Choroid plexus epithelial cell (primary cell): Measurements from ENCODE around the gene ARID5B.

Source experiments
- DNase-seq: peaks from one replicate; pipeline ENCODE4 v3.0.0-alpha.2; 2010; ENCODE audit warnings: low read depth
- H3K4me3 ChIP-seq: 2 replicates; pipeline ENCODE4 v1.5.1; 2011; ENCODE audit warnings: low read depth, mild to moderate bottlenecking, control low read depth, low read length, moderate library complexity
- CTCF ChIP-seq: conservative IDR thresholded peaks from 2 replicates; pipeline ENCODE4 v1.5.1; 2011; ENCODE audit warnings: low read depth, mild to moderate bottlenecking, control low read depth, inconsistent platforms, low read length, moderate library complexity

The ARID5B gene

DNA sequence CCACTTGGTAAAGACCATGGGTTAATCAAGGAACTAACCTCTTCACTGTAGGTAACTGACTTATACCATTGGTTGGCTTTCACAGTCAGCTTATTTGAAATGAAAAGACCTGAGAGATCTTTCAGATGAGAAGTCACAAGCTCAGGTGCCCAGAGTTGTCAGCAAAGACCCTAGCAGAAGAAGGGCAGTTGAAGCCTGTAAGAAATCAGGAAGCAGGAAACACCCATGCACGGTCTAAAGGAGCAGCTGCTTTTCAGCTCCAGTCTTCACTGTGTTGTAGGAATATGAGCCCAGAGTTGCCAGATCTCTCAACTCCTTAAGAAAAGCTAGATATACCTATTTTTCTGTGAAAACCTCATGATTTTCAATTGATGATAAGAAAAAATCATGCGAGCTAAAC lies 130.0 kb downstream of the ARID5B start:
- no peak for TF ChIP-seq CTCF
- no peak for DNase-seq
- H3K4me3 ChIP-seq: no peak overlapping the region

GRCh38 chr10:62033125-62033524 lies 131.6 kb downstream of the ARID5B start:
- DNase-seq: no peak
- H3K4me3 ChIP-seq: no peak overlapping the region
- no peak for TF ChIP-seq CTCF

DNA sequence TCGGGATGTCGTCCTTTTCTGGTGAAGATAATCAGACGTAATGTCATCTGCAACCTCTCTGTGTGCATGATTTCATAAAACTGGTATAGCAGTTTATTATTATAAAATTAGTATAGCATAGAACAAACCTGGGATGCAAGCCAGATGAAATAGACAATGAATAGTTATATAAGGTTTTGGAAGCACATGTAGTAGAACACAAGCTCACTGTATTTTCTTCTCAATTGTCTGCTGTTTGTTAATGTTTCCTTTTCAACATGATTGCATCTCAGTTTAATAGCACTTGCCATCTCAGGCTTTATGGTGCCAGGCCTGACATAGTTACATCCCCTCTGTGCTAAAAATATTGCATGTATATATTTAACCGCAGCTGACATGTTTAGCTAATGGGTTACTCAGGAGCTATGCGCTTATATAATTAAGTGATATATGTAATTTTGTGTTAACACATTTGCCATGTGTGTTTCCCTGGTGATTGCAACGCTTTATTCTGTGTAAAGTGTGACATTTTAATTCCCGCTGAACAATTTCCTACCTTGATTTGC lies 132.7 kb downstream of the ARID5B start:
- no peak for TF ChIP-seq CTCF
- no peak for DNase-seq
- no peak overlapping the region for H3K4me3 ChIP-seq

- TF ChIP-seq CTCF: no peak
- H3K4me3 ChIP-seq: no peak overlapping the region
- DNase-seq: no peak
Measured at GRCh38 chr10:62036186-62037081, 134.9 kb downstream of the ARID5B start.

DNA sequence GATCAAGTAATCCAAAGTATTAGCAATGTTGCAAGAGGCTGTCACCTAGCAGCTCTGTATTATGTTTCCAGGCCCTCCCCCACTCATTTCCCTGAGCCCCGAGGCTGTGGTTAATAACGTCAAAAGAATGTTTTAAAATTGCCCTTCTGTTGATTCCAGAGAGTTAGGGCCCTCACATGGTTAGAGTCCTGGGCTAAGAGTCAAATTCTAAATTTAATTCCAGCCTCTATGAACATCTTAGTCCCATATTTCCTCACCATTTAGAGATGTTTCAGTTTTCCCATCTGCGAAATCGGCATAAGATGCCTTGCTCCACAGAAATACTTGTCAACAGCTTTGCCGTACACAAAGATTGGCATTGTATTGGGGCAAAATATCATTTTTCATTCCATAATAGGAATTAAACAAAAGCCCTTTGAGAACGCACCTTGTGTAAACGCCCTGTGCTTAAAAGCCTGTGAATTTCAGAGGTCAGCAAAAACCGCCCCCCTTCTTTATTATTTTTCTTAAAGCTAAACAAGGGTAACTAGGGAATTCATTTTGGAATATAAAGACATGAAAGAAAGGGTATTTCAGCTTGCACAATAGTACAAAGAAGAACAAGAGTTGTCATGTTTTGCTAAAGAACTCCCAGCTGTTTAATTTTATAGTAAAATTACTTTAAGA lies 135.8 kb downstream of the ARID5B start:
- no peak for TF ChIP-seq CTCF
- DNase-seq: peak; percentile 88

GRCh38 chr10:62037890-62038608 lies 136.6 kb downstream of the ARID5B start:
- TF ChIP-seq CTCF: no peak
- no peak overlapping the region for H3K4me3 ChIP-seq
- DNase-seq: no peak

More for the DNA sequence above, 135.8 kb downstream of the ARID5B start:
- H3K4me3 ChIP-seq: no peak overlapping the region
